GM23338 (cell line): ENCODE results near the gene ANKRD34B. TPM values are rescaled to one million over a fixed set of nuclear protein-coding genes. Genes with fewer than 3 reads are reported as not detected.

Experiments
- ATAC-seq: fragments of 200-7000 bp; cut with Tn5 transposase; 3 replicates; pipeline ENCODE4 v1.9.1; 2020
- DNase-seq: peaks from one replicate; pipeline ENCODE4 v3.0.0-alpha.2; 2015; ENCODE audit warnings: low spot score
- H2AFZ ChIP-seq: fragments of 200-600 bp; sonication (generic); 2 replicates; pipeline ENCODE4 v1.8.0; 2016; ENCODE audit warnings: antibody characterized with exemption, mild to moderate bottlenecking, moderate library complexity
- H3F3A ChIP-seq: fragments of 200-600 bp; sonication (generic); replicated peaks from 2 replicates; pipeline ENCODE4 v1.8.0; 2017; ENCODE audit warnings: antibody characterized with exemption, mixed run types, low read depth
- H3K27ac ChIP-seq: fragments of 200-600 bp; sonication (generic); 2 replicates; pipeline ENCODE4 v1.6.1; 2016; ENCODE audit warnings: low read depth
- H3K27me3 ChIP-seq: fragments of 200-600 bp; sonication (generic); 2 replicates; pipeline ENCODE4 v1.8.0; 2016; ENCODE audit warnings: mild to moderate bottlenecking, mixed run types, moderate library complexity; ENCODE audit not compliant: insufficient read depth
- H3K36me3 ChIP-seq: fragments of 200-600 bp; sonication (generic); 2 replicates; pipeline ENCODE4 v1.8.0; 2016; ENCODE audit warnings: mild to moderate bottlenecking; ENCODE audit not compliant: insufficient read depth
- H3K4me1 ChIP-seq: fragments of 200-600 bp; sonication (generic); 2 replicates; pipeline ENCODE4 v1.8.0; 2016; ENCODE audit warnings: mild to moderate bottlenecking, moderate library complexity; ENCODE audit not compliant: insufficient read depth
- H3K4me2 ChIP-seq: fragments of 200-600 bp; sonication (generic); 2 replicates; pipeline ENCODE4 v1.7.1; 2017; ENCODE audit warnings: mixed run types
- H3K4me3 ChIP-seq: fragments of 200-600 bp; sonication (generic); 2 replicates; pipeline ENCODE4 v1.6.1; 2016; ENCODE audit warnings: mixed run types
- H3K79me2 ChIP-seq: fragments of 200-600 bp; sonication (generic); replicated peaks from 2 replicates; pipeline ENCODE4 v1.8.0; 2017; ENCODE audit warnings: mild to moderate bottlenecking; ENCODE audit not compliant: insufficient read depth
- H3K9me2 ChIP-seq: fragments of 200-600 bp; sonication (generic); 2 replicates; pipeline ENCODE4 v1.8.0; 2017; ENCODE audit not compliant: insufficient read depth
- H4K20me1 ChIP-seq: fragments of 200-600 bp; sonication (generic); replicated peaks from 2 replicates; pipeline ENCODE4 v1.8.0; 2017; ENCODE audit warnings: mild to moderate bottlenecking; ENCODE audit not compliant: insufficient read depth
- H3K27ac Mint-ChIP-seq: 2 replicates; pipeline ENCODE4 v1.8.0; 2020; ENCODE audit warnings: inconsistent platforms, mild to moderate bottlenecking, moderate library complexity, mixed read lengths
- H3K27me3 Mint-ChIP-seq: 3 replicates; pipeline ENCODE4 v1.8.0; 2022; ENCODE audit warnings: low read depth, mild to moderate bottlenecking, moderate library complexity, mixed read lengths, inconsistent platforms; ENCODE audit not compliant: insufficient read depth, poor library complexity
- H3K36me3 Mint-ChIP-seq: 3 replicates; pipeline ENCODE4 v1.8.0; 2021; ENCODE audit warnings: low read depth, mild to moderate bottlenecking, inconsistent platforms, moderate library complexity, mixed read lengths
- H3K4me1 Mint-ChIP-seq: 3 replicates; pipeline ENCODE4 v1.8.0; 2020; ENCODE audit warnings: mild to moderate bottlenecking, inconsistent platforms, mixed read lengths
- H3K4me3 Mint-ChIP-seq: 3 replicates; pipeline ENCODE4 v1.8.0; 2021; ENCODE audit warnings: moderate library complexity, mild to moderate bottlenecking, inconsistent platforms, mixed read lengths
- H3K9me3 Mint-ChIP-seq: 3 replicates; pipeline ENCODE4 v1.8.0; 2020; ENCODE audit warnings: moderate library complexity, mild to moderate bottlenecking, inconsistent platforms, mixed read lengths
- CREB1 ChIP-seq: fragments of 250-450 bp; sonication (Bioruptor Pico); IDR thresholded peaks from 2 replicates; pipeline ENCODE4 v1.5.0; 2020; ENCODE audit warnings: low read depth, mild to moderate bottlenecking, moderate library complexity
- CTCF ChIP-seq, 2 experiments: fragments of 200-600 bp in 1 of 2; sonication (generic) in 1 of 2; conservative IDR thresholded peaks; 2 replicates each; pipeline versions ENCODE4 v1.5.1 to v1.6.1; 2016 to 2017; ENCODE audit warnings: antibody characterized with exemption in 2 of 2, low read depth in 2 of 2, mild to moderate bottlenecking in 2 of 2, moderate library complexity in 1 of 2
- ETS1 ChIP-seq: IDR thresholded peaks from 2 replicates; pipeline ENCODE4 v1.6.1; 2016; ENCODE audit warnings: antibody characterized with exemption
- EZH2 ChIP-seq: fragments of 200-600 bp; sonication (generic); IDR thresholded peaks from one replicate; pipeline ENCODE4 v1.8.0; 2017; ENCODE audit warnings: antibody characterized with exemption, mild to moderate bottlenecking, low read depth; ENCODE audit not compliant: unreplicated experiment
- EZH2phosphoT487 ChIP-seq: fragments of 200-600 bp; sonication (generic); IDR thresholded peaks from one replicate; pipeline ENCODE4 v1.8.1; 2018; ENCODE audit warnings: antibody characterized with exemption; ENCODE audit not compliant: unreplicated experiment
- JUNB ChIP-seq: IDR thresholded peaks from one replicate; pipeline ENCODE4 v1.6.1; 2016; ENCODE audit warnings: antibody characterized with exemption; ENCODE audit not compliant: unreplicated experiment
- NANOG ChIP-seq: IDR thresholded peaks from 2 replicates; pipeline ENCODE4 v1.6.1; 2016; ENCODE audit warnings: antibody characterized with exemption, borderline replicate concordance
- POLR2AphosphoS5 ChIP-seq: IDR thresholded peaks from 2 replicates; pipeline ENCODE4 v1.6.1; 2016; ENCODE audit warnings: antibody characterized with exemption, low read depth
- STAT1 ChIP-seq: IDR thresholded peaks from one replicate; pipeline ENCODE4 v1.6.1; 2016; ENCODE audit warnings: antibody characterized with exemption; ENCODE audit not compliant: unreplicated experiment
- ZNF114 ChIP-seq: fragments of 250-450 bp; sonication (Bioruptor Pico); IDR thresholded peaks from 2 replicates; pipeline ENCODE4 v1.5.0; 2020; ENCODE audit warnings: mild to moderate bottlenecking, moderate library complexity
- ZNF331 ChIP-seq: fragments of 250-450 bp; sonication (Bioruptor Pico); IDR thresholded peaks from 2 replicates; pipeline ENCODE4 v1.5.0; 2020; ENCODE audit warnings: low read depth, mild to moderate bottlenecking, moderate library complexity
- polyA plus RNA-seq: library from polyadenylated mRNA; unstranded; fragments of >200 nt; fragmentation: Nextera tagmentation; extraction: Ambion mirVana; gene quantifications from 2 replicates; pipeline ENCODE4 v1.2.1, GENCODE V29; 2016
- total RNA-seq: library from RNA; depleted of rRNA; stranded (reverse); fragments of >200 nt; shearing (Covaris generic); gene quantifications from 2 replicates; pipeline ENCODE4 v1.2.3, GENCODE V29; 2014
- TF ChIP-seq, protein P1 (sequence below): IDR thresholded peaks from one replicate; pipeline ENCODE4 v1.6.1; 2018; ENCODE audit warnings: antibody characterized with exemption; ENCODE audit not compliant: unreplicated experiment
- TF ChIP-seq, protein P2 (sequence below): fragments of 250-450 bp; sonication (Bioruptor Pico); IDR thresholded peaks from 2 replicates; pipeline ENCODE4 v1.5.0; 2020; ENCODE audit warnings: mild to moderate bottlenecking, moderate library complexity

ANKRD34B gene
- total and polyA plus RNA-seq, 2 experiments from 2014 or later, result 1.6 to 2.9 TPM

GRCh38 chr5:80577707-80578106 lies 7.6 kb upstream of the ANKRD34B start:
- no peak overlapping the region for H3K4me3 Mint-ChIP-seq
- H3K36me3 Mint-ChIP-seq, result no peaks in the 10 kb centered on the region
- Histone ChIP-seq H3K27me3 (no peaks in the 10 kb centered on the region), H3K79me2 (no peaks in the 10 kb centered on the region), H3F3A (no peaks in the 10 kb centered on the region), H3K4me3 (no peak overlapping the region), H3K36me3 (no peaks in the 10 kb centered on the region), H3K9me2 (no peaks in the 10 kb centered on the region; the same call in 1 of the 2 replicates), H2AFZ (peak overlapping the region; percentile 21; the same call in 1 of the 2 replicates), H4K20me1 (no peaks in the 10 kb centered on the region), H3K4me1 (no peaks in the 10 kb centered on the region), H3K27ac (no peak overlapping the region), H3K4me2 (no peak overlapping the region)
- no peaks in the 10 kb centered on the region; the same call in 2 of the 3 replicates for H3K9me3 Mint-ChIP-seq
- H3K4me1 Mint-ChIP-seq, result no peaks in the 10 kb centered on the region; the same call in 2 of the 3 replicates
- H3K27ac Mint-ChIP-seq, result no peak overlapping the region
- DNase-seq, result no peak
- TF ChIP-seq ETS1 (no peak), ZNF331 (CRISPR knock-in tag) (no peak), EZH2phosphoT487 (no peak), JUNB (no peak), CREB1 (CRISPR knock-in tag) (no peak), ZNF114 (CRISPR knock-in tag) (no peak), STAT1 (no peak), EZH2 (no peak), NANOG (no peak), CTCF (conservative IDR thresholded peaks at IDR 0.05; ENCODE audit: low read depth in 2 of 2) (no peak), POLR2AphosphoS5 (no peak)
- TF ChIP-seq, protein P1, sequence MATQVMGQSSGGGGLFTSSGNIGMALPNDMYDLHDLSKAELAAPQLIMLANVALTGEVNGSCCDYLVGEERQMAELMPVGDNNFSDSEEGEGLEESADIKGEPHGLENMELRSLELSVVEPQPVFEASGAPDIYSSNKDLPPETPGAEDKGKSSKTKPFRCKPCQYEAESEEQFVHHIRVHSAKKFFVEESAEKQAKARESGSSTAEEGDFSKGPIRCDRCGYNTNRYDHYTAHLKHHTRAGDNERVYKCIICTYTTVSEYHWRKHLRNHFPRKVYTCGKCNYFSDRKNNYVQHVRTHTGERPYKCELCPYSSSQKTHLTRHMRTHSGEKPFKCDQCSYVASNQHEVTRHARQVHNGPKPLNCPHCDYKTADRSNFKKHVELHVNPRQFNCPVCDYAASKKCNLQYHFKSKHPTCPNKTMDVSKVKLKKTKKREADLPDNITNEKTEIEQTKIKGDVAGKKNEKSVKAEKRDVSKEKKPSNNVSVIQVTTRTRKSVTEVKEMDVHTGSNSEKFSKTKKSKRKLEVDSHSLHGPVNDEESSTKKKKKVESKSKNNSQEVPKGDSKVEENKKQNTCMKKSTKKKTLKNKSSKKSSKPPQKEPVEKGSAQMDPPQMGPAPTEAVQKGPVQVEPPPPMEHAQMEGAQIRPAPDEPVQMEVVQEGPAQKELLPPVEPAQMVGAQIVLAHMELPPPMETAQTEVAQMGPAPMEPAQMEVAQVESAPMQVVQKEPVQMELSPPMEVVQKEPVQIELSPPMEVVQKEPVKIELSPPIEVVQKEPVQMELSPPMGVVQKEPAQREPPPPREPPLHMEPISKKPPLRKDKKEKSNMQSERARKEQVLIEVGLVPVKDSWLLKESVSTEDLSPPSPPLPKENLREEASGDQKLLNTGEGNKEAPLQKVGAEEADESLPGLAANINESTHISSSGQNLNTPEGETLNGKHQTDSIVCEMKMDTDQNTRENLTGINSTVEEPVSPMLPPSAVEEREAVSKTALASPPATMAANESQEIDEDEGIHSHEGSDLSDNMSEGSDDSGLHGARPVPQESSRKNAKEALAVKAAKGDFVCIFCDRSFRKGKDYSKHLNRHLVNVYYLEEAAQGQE, result no peak
- TF ChIP-seq, protein P2, sequence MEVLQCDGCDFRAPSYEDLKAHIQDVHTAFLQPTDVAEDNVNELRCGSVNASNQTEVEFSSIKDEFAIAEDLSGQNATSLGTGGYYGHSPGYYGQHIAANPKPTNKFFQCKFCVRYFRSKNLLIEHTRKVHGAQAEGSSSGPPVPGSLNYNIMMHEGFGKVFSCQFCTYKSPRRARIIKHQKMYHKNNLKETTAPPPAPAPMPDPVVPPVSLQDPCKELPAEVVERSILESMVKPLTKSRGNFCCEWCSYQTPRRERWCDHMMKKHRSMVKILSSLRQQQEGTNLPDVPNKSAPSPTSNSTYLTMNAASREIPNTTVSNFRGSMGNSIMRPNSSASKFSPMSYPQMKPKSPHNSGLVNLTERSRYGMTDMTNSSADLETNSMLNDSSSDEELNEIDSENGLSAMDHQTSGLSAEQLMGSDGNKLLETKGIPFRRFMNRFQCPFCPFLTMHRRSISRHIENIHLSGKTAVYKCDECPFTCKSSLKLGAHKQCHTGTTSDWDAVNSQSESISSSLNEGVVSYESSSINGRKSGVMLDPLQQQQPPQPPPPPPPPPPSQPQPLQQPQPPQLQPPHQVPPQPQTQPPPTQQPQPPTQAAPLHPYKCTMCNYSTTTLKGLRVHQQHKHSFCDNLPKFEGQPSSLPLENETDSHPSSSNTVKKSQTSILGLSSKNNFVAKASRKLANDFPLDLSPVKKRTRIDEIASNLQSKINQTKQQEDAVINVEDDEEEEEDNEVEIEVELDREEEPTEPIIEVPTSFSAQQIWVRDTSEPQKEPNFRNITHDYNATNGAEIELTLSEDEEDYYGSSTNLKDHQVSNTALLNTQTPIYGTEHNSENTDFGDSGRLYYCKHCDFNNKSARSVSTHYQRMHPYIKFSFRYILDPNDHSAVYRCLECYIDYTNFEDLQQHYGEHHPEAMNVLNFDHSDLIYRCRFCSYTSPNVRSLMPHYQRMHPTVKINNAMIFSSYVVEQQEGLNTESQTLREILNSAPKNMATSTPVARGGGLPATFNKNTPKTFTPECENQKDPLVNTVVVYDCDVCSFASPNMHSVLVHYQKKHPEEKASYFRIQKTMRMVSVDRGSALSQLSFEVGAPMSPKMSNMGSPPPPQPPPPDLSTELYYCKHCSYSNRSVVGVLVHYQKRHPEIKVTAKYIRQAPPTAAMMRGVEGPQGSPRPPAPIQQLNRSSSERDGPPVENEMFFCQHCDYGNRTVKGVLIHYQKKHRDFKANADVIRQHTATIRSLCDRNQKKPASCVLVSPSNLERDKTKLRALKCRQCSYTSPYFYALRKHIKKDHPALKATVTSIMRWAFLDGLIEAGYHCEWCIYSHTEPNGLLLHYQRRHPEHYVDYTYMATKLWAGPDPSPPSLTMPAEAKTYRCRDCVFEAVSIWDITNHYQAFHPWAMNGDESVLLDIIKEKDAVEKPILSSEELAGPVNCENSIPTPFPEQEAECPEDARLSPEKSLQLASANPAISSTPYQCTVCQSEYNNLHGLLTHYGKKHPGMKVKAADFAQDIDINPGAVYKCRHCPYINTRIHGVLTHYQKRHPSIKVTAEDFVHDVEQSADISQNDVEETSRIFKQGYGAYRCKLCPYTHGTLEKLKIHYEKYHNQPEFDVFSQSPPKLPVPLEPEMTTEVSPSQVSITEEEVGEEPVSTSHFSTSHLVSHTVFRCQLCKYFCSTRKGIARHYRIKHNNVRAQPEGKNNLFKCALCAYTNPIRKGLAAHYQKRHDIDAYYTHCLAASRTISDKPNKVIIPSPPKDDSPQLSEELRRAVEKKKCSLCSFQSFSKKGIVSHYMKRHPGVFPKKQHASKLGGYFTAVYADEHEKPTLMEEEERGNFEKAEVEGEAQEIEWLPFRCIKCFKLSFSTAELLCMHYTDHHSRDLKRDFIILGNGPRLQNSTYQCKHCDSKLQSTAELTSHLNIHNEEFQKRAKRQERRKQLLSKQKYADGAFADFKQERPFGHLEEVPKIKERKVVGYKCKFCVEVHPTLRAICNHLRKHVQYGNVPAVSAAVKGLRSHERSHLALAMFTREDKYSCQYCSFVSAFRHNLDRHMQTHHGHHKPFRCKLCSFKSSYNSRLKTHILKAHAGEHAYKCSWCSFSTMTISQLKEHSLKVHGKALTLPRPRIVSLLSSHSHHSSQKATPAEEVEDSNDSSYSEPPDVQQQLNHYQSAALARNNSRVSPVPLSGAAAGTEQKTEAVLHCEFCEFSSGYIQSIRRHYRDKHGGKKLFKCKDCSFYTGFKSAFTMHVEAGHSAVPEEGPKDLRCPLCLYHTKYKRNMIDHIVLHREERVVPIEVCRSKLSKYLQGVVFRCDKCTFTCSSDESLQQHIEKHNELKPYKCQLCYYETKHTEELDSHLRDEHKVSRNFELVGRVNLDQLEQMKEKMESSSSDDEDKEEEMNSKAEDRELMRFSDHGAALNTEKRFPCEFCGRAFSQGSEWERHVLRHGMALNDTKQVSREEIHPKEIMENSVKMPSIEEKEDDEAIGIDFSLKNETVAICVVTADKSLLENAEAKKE, result no peak
- H3K27me3 Mint-ChIP-seq, result peaks cover 6% of the 10 kb centered on the region
- ATAC-seq, result peak; percentile 48
